IgD-negative memory B cell (primary cell): ENCODE results near the gene VGLL3. TPM values are rescaled to one million over a fixed set of nuclear protein-coding genes. Genes with fewer than 3 reads are reported as not detected.
"Not testable (repeated sequence)": the region's sequence is repeated elsewhere in the genome, so short reads cannot be mapped to it uniquely, and the experiment has no call there.

Source experiments
- H3K27ac Mint-ChIP-seq, 3 donors: one replicate each; pipeline ENCODE4 v1.8.0; 2020 to 2022; ENCODE audit warnings: mild to moderate bottlenecking in 3 of 3, mixed read lengths in 3 of 3, moderate library complexity in 1 of 3
- H3K27me3 Mint-ChIP-seq: one replicate; pipeline ENCODE4 v1.8.0; 2021; ENCODE audit warnings: mixed read lengths
- H3K36me3 Mint-ChIP-seq: one replicate; pipeline ENCODE4 v1.8.0; 2020; ENCODE audit warnings: mild to moderate bottlenecking, mixed read lengths
- H3K4me1 Mint-ChIP-seq, 3 donors: one replicate each; pipeline ENCODE4 v1.8.0; 2020 to 2022; ENCODE audit warnings: mixed read lengths in 3 of 3, mild to moderate bottlenecking in 1 of 3
- H3K4me3 Mint-ChIP-seq, 4 donors: one replicate each; pipeline ENCODE4 v1.8.0; 2020 to 2022; ENCODE audit warnings: mild to moderate bottlenecking in 4 of 4, mixed read lengths in 4 of 4, moderate library complexity in 3 of 4
- H3K9me3 Mint-ChIP-seq, 3 donors: one replicate each; pipeline ENCODE4 v1.8.0; 2020 to 2021; ENCODE audit warnings: mixed read lengths in 3 of 3, mild to moderate bottlenecking in 1 of 3
- polyA plus RNA-seq: library from polyadenylated mRNA; unstranded; fragments of 300-500 nt; fragmentation: Illumina TruSeq; gene quantifications from one replicate; pipeline ENCODE4 v1.2.3, GENCODE V29; 2021

Gene VGLL3
- polyA plus RNA-seq, 1 donor from 2014 or later: not detected

- no peaks in the 10 kb centered on the region for H3K4me1 Mint-ChIP-seq
- H3K27me3 Mint-ChIP-seq: no peaks in the 10 kb centered on the region
- H3K27ac Mint-ChIP-seq: no peak overlapping the region
- peaks cover 0 to 4% (median 2%) of the 10 kb centered on the region in 3 donors for H3K9me3 Mint-ChIP-seq
- H3K4me3 Mint-ChIP-seq: no peak overlapping the region
- H3K36me3 Mint-ChIP-seq: peaks cover 2% of the 10 kb centered on the region
Observed at GRCh38 chr3:86976219-86976618, 14.7 kb downstream of the VGLL3 start.

DNA sequence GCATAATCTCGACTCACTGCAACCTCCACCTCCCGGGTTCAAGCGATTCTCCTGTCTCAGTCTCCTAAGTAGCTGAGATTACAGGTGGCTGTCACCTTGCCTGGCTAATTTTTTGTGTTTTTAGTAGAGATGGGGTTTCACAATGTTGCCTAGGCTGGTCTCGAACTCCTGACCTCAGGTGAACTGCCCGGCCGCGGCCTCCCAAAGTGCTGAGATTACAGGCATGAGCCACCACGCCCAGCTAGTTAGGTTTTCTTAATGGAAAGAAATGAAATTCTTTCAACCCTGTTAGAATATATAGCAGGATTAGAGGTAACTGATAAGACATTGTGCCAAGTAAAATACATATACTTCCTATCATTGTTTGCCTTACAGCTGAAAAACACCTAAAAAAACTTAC lies 16.8 kb downstream of the VGLL3 start:
- H3K36me3 Mint-ChIP-seq, H3K9me3 Mint-ChIP-seq, H3K27me3 Mint-ChIP-seq, H3K4me1 Mint-ChIP-seq, H3K4me3 Mint-ChIP-seq, H3K27ac Mint-ChIP-seq: not testable (repeated sequence)

DNA sequence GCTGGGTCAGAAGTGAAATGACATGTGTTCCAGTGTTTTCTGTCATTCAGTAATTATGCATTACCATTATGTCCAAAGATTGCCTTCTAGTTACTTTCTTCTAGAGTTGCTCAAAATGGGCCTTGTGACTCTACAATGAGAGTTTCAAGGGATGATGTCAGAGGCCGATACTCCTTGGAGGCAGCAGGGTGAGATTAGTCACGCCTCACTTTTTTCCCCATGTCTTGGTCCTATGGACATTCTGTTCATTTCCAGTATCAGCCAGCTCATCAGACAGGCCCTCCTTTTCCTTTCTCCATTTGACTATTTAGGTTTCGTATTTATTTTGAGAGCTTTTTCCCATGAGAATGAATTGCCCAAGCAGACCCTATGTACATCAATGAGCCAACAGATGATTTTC lies 17.5 kb downstream of the VGLL3 start:
- Mint-ChIP-seq H3K27ac (no peak overlapping the region), H3K27me3 (no peaks in the 10 kb centered on the region), H3K9me3 (peaks cover 0 to 4% (median 2%) of the 10 kb centered on the region in 3 donors), H3K4me3 (no peak overlapping the region), H3K36me3 (peaks cover 2% of the 10 kb centered on the region), H3K4me1 (no peaks in the 10 kb centered on the region)

DNA sequence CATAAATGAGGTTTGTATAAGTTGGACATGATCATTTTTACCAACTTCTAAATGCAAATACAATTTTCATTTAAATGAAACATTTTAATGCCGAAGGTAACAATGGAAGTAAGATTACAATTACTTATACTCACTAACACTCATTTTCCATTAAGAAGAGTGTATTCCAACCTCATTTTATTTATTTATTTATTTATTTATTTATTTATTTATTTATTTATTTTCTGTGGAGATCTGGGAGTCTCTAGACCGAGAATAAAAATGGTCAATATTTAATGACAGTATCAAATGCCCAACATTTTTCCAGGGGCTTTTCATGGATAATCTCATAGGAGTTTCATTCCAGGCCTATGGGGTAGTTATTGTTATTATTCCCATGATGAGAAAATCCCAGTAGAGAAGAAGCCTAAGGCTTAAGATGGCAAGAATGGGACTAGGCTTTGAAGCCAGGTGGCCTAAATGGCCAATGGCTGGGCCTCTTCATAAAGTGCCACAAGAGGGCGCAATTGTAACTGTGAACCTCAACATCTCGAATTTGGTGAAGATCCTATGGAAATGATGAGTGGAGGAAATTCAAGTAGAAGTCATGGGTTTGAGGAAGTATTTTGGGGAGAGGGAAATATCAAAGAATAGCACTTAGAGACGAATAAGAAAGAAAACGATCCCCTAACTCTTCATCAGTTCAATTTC lies 21.3 kb downstream of the VGLL3 start:
- Mint-ChIP-seq H3K4me3 (no peak overlapping the region), H3K27ac (no peak overlapping the region), H3K4me1 (no peaks in the 10 kb centered on the region), H3K36me3 (peaks cover 2% of the 10 kb centered on the region), H3K9me3 (peaks cover 0 to 6% (median 0%) of the 10 kb centered on the region in 3 donors), H3K27me3 (no peaks in the 10 kb centered on the region)

DNA sequence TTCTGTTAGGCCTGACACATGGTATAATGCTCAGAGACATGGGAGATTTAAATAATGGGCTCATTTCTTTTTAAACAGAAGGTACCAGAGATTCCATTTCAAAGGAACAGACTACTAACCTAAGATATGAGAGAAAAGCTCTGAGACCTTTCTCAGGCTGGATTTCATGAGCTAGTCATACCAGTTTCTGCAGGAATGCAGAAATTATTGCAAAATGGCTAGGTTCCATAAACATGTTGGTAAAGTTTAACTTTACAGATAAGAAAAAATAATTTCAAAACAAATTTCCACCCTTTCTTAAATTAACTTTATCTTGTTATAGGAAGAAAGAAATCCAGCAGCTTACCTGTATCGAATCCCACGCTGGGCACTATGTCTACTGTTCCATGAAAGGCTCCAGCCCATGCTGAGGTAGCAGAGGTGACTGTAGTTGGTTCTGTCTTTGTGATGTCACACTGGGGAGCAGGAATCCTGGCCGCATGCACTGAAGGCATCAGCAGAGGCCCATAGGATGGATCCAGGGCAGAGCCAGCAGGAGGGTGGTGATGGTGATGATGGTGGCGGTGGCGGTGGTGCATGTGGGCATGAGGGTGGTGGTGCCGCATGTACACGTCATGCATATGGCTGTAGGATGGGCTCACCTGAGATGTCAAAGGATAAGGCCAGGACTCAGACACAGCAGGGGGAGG lies 22.6 kb downstream of the VGLL3 start:
- Mint-ChIP-seq H3K9me3 (peaks cover 3 to 6% (median 3%) of the 10 kb centered on the region in 3 donors), H3K27ac (peak overlapping the region in 1 of 3 donors; percentile 9), H3K36me3 (peaks cover 2% of the 10 kb centered on the region), H3K4me3 (no peak overlapping the region), H3K4me1 (no peaks in the 10 kb centered on the region), H3K27me3 (no peaks in the 10 kb centered on the region)

GRCh38 chr3:86967062-86967461 lies 23.9 kb downstream of the VGLL3 start:
- peaks cover 3 to 9% (median 6%) of the 10 kb centered on the region in 3 donors for H3K9me3 Mint-ChIP-seq
- no peak overlapping the region for H3K27ac Mint-ChIP-seq
- no peaks in the 10 kb centered on the region for H3K4me1 Mint-ChIP-seq
- no peak overlapping the region for H3K4me3 Mint-ChIP-seq
- H3K27me3 Mint-ChIP-seq: no peaks in the 10 kb centered on the region
- H3K36me3 Mint-ChIP-seq: peaks cover 2% of the 10 kb centered on the region

GRCh38 chr3:86965166-86965565 lies 25.8 kb downstream of the VGLL3 start:
- Mint-ChIP-seq H3K27me3 (no peaks in the 10 kb centered on the region), H3K4me3 (no peak overlapping the region), H3K9me3 (peaks cover 4 to 7% (median 6%) of the 10 kb centered on the region in 3 donors), H3K4me1 (no peaks in the 10 kb centered on the region), H3K27ac (peak overlapping the region in 1 of 3 donors; percentile 67), H3K36me3 (no peaks in the 10 kb centered on the region)

- Mint-ChIP-seq H3K4me3 (no peak overlapping the region), H3K4me1 (no peaks in the 10 kb centered on the region), H3K36me3 (no peaks in the 10 kb centered on the region), H3K27ac (no peak overlapping the region), H3K9me3 (peaks cover 4 to 7% (median 6%) of the 10 kb centered on the region in 3 donors), H3K27me3 (no peaks in the 10 kb centered on the region)
Observed at GRCh38 chr3:86963611-86964010, 27.3 kb downstream of the VGLL3 start.

GRCh38 chr3:86961297-86961696 lies 29.7 kb downstream of the VGLL3 start:
- no peaks in the 10 kb centered on the region for H3K36me3 Mint-ChIP-seq
- H3K27ac Mint-ChIP-seq: no peak overlapping the region
- no peak overlapping the region for H3K4me3 Mint-ChIP-seq
- peaks cover 4 to 7% (median 6%) of the 10 kb centered on the region in 3 donors for H3K9me3 Mint-ChIP-seq
- H3K27me3 Mint-ChIP-seq: no peaks in the 10 kb centered on the region
- H3K4me1 Mint-ChIP-seq: no peaks in the 10 kb centered on the region

DNA sequence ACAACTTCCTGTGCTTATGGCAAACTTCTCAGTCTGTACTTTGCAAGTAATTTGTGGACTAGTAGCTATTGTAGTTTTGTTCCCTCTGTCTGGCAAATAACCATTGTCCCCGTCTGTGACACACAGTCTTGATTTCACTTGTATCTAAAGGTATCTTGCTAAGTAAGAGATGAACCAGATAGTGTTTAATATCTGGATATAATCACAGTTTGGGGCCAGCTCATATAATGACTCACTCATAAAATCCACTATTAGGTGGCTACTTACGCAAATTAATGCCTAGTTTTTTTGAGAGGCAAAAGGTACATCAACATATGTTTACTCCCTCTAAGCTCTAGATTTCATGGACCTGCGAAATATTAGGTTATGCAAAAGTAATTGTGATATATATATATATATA lies 30.4 kb downstream of the VGLL3 start:
- H3K27me3 Mint-ChIP-seq: no peaks in the 10 kb centered on the region
- peaks cover 6% of the 10 kb centered on the region in 3 donors for H3K9me3 Mint-ChIP-seq
- no peaks in the 10 kb centered on the region for H3K36me3 Mint-ChIP-seq
- no peaks in the 10 kb centered on the region for H3K4me1 Mint-ChIP-seq
- no peak overlapping the region for H3K27ac Mint-ChIP-seq
- H3K4me3 Mint-ChIP-seq: no peak overlapping the region

DNA sequence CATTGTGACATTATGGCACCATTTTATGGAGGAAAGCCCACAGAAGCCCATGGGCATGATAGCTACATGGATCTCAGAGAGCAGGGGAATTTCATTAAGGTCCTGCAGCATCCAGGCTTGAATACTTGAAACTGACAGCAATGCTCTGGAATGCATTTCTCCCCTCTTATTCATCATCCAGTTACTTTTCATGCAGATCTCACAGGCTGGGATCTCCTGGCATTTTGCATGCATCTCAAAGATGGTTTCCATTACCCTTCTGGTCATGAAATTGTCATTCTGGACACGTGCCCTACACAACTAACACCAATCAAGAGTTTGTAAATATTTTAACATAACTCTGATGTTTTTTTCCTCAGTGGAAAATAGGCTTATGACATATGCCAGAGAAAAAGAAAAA lies 32.4 kb downstream of the VGLL3 start:
- Mint-ChIP-seq H3K9me3 (peaks cover 3 to 4% (median 4%) of the 10 kb centered on the region in 3 donors), H3K27me3 (no peaks in the 10 kb centered on the region), H3K36me3 (no peaks in the 10 kb centered on the region)

DNA sequence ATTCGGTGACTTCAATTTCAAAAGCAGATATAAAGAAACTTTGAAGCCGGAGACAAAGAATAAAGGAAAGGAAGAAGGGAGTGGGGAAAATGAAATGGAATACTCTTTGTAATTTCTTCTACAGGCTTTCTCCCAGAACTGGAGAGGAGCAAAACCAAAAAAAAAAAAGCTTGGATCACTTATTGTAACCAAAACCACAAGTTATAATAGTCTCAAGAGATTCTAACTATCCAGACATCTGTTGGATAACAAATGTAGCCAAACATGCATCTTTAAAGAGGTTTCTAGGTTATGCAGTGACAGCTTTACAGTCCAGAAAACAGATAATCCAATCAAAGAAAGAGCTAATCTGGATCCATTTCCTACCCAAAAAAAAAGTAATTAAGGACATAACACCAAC lies 36.2 kb downstream of the VGLL3 start:
- Mint-ChIP-seq H3K9me3 (peaks cover 0 to 2% (median 0%) of the 10 kb centered on the region in 3 donors), H3K27ac (no peak overlapping the region), H3K4me1 (no peaks in the 10 kb centered on the region), H3K36me3 (no peaks in the 10 kb centered on the region), H3K4me3 (no peak overlapping the region), H3K27me3 (no peaks in the 10 kb centered on the region)

More for the DNA sequence above, 32.4 kb downstream of the VGLL3 start:
- no peaks in the 10 kb centered on the region for H3K4me1 Mint-ChIP-seq
- H3K27ac Mint-ChIP-seq: no peak overlapping the region
- H3K4me3 Mint-ChIP-seq: no peak overlapping the region

GRCh38 chr3:86954226-86954625 lies 36.7 kb downstream of the VGLL3 start:
- H3K27me3 Mint-ChIP-seq: no peaks in the 10 kb centered on the region
- H3K36me3 Mint-ChIP-seq: no peaks in the 10 kb centered on the region
- H3K4me3 Mint-ChIP-seq: no peak overlapping the region
- H3K9me3 Mint-ChIP-seq: peaks cover 0 to 2% (median 0%) of the 10 kb centered on the region in 3 donors
- no peaks in the 10 kb centered on the region for H3K4me1 Mint-ChIP-seq
- H3K27ac Mint-ChIP-seq: no peak overlapping the region

GRCh38 chr3:86951322-86951721 lies 39.6 kb downstream of the VGLL3 start:
- H3K27me3 Mint-ChIP-seq: no peaks in the 10 kb centered on the region
- no peaks in the 10 kb centered on the region for H3K4me1 Mint-ChIP-seq
- H3K36me3 Mint-ChIP-seq: no peaks in the 10 kb centered on the region
- peaks cover 0 to 2% (median 0%) of the 10 kb centered on the region in 3 donors for H3K9me3 Mint-ChIP-seq
- H3K27ac Mint-ChIP-seq: no peak overlapping the region
- no peak overlapping the region for H3K4me3 Mint-ChIP-seq

DNA sequence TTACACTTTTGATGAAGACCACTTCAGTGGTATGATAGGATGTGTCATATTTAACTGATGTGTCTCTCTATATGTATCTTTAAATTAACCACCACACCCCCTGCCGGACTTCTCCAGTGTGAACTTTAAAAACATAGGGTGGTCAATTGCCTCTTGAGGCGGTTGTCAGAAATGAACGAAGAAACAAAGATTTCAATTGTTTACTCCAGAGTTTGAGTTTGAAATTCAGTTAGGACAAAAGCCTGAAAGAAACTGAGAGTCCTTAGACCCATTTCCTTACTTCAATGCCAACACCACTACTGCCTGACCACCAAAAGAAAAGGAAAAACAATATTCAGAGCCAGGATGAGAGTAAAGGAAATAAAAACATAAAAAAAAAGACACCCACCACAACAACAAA lies 40.2 kb downstream of the VGLL3 start:
- peaks cover 0 to 2% (median 0%) of the 10 kb centered on the region in 3 donors for H3K9me3 Mint-ChIP-seq
- no peak overlapping the region for H3K4me3 Mint-ChIP-seq
- H3K27ac Mint-ChIP-seq: no peak overlapping the region
- no peaks in the 10 kb centered on the region for H3K36me3 Mint-ChIP-seq
- no peaks in the 10 kb centered on the region for H3K27me3 Mint-ChIP-seq
- H3K4me1 Mint-ChIP-seq: no peaks in the 10 kb centered on the region

DNA sequence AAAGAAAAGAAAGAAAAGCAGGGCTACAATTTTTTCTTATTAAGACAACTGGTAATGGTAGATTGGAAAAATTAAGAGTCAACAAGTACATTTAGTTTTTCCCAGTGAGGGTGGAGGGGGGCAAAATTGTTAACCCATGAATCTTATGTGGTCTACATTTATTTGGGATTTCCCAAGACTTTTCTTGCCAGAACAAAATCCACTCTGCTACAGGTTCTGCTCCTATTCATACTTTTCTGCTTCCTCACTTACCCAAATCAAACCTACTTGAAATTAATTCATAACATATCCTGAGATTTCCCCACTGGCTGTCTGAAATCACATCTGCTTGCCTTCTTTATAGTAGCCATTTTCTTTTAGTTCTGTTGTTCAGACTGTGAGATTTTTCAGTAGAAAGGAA lies 41.1 kb downstream of the VGLL3 start:
- Mint-ChIP-seq H3K4me1 (no peaks in the 10 kb centered on the region), H3K27ac (no peak overlapping the region), H3K9me3 (peaks cover 0 to 3% (median 0%) of the 10 kb centered on the region in 3 donors), H3K36me3 (no peaks in the 10 kb centered on the region), H3K27me3 (no peaks in the 10 kb centered on the region), H3K4me3 (no peak overlapping the region)
